Endothelial cell of umbilical vein (primary cell): ENCODE measurements around the gene PLCG2. TPM values are rescaled to one million over a fixed set of nuclear protein-coding genes. Genes with fewer than 3 reads are reported as not detected.

Experiments
- BruUV-seq: library from RNA; stranded (reverse); fragments of 400-500 nt; replicated peaks from 2 replicates; lab custom pipeline; 2021; lab: Mats Ljungman, UMichigan
- CTCF ChIA-PET: fragments of 300-600, 350-600 bp; sonication (Branson Sonifier 250); formaldehyde crosslinking; loops from one replicate; lab custom pipeline; 2021; ENCODE audit warnings: antibody characterized with exemption, inconsistent platforms; lab: Charles Lee
- POLR2A ChIA-PET: fragments of 300-600, 350-600 bp; sonication (Branson Sonifier 250); formaldehyde crosslinking; loops from one replicate; lab custom pipeline; 2021; ENCODE audit warnings: antibody characterized with exemption, inconsistent platforms; lab: Charles Lee
- DNase-seq: peaks from one replicate; pipeline ENCODE4 v3.0.0-alpha.2; 2011; ENCODE audit warnings: low read depth, low spot score
- FAIRE-seq: peaks from 2 replicates; lab custom pipeline; 2011; peaks lifted over from hg19 to GRCh38; lab: Jason Lieb, UNC
- H2AFZ ChIP-seq: 2 replicates; pipeline ENCODE4 v1.6.0; 2012; ENCODE audit warnings: low read depth, low read length, control low read depth, inconsistent platforms
- H3K27ac ChIP-seq: 2 replicates; pipeline ENCODE4 v1.5.1; 2011; ENCODE audit warnings: low read depth, mild to moderate bottlenecking, control low read depth, low read length, moderate library complexity; ENCODE audit not compliant: insufficient read depth
- H3K27me3 ChIP-seq, 2 experiments: 2 replicates each; pipeline versions ENCODE4 v1.6.0 to v1.6.1; 2011; ENCODE audit warnings: low read length in 2 of 2, mixed read lengths in 1 of 2; ENCODE audit not compliant: control insufficient read depth in 2 of 2, insufficient read depth in 2 of 2
- H3K36me3 ChIP-seq, 2 experiments: 2 replicates in 1 of 2; 3 replicates in 1 of 2; pipeline ENCODE4 v1.5.1; 2011; ENCODE audit warnings: low read length in 2 of 2, mild to moderate bottlenecking in 1 of 2, moderate library complexity in 1 of 2; ENCODE audit not compliant: control insufficient read depth in 2 of 2, insufficient read depth in 2 of 2; ENCODE audit errors: extremely low read depth in 1 of 2
- H3K4me1 ChIP-seq: 3 replicates; pipeline ENCODE4 v1.5.1; 2011; ENCODE audit warnings: mild to moderate bottlenecking, low read length; ENCODE audit not compliant: control insufficient read depth, insufficient read depth; ENCODE audit errors: extremely low read depth
- H3K4me2 ChIP-seq: 2 replicates; pipeline ENCODE4 v1.6.1; 2011; ENCODE audit warnings: low read length, control low read depth, mixed read lengths; ENCODE audit not compliant: insufficient read depth
- H3K4me3 ChIP-seq, 3 experiments: fragments of 200-600 bp in 1 of 3; sonication (generic), shearing (Covaris generic) in 1 of 3; replicated peaks in 1 of 3; 2 replicates each; pipeline ENCODE4 v1.5.1; 2011 to 2016; ENCODE audit warnings: control low read depth in 3 of 3, low read length in 3 of 3, mild to moderate bottlenecking in 2 of 3, inconsistent platforms in 1 of 3, low read depth in 1 of 3, moderate library complexity in 1 of 3; ENCODE audit not compliant: insufficient read depth in 1 of 3
- H3K79me2 ChIP-seq: 2 replicates; pipeline ENCODE4 v1.6.0; 2012; ENCODE audit warnings: low read length, inconsistent platforms; ENCODE audit not compliant: control insufficient read depth, insufficient read depth
- H3K9ac ChIP-seq: replicated peaks from 2 replicates; pipeline ENCODE3; 2011; ENCODE audit warnings: low read length, control low read depth; ENCODE audit not compliant: insufficient read depth; ENCODE audit errors: extremely low read depth
- H3K9me1 ChIP-seq: replicated peaks from 3 replicates; pipeline ENCODE4 v1.6.0; 2011; ENCODE audit warnings: mild to moderate bottlenecking, low read length; ENCODE audit not compliant: control insufficient read depth, insufficient read depth; ENCODE audit errors: extremely low read depth
- H3K9me3 ChIP-seq: replicated peaks from 2 replicates; pipeline ENCODE4 v1.5.1; 2012; ENCODE audit warnings: low read length, inconsistent platforms; ENCODE audit not compliant: control insufficient read depth, insufficient read depth
- H4K20me1 ChIP-seq: replicated peaks from 2 replicates; pipeline ENCODE3; 2011; ENCODE audit warnings: mild to moderate bottlenecking, low read length; ENCODE audit not compliant: control insufficient read depth, insufficient read depth; ENCODE audit errors: extremely low read depth
- EZH2 ChIP-seq: IDR thresholded peaks from 2 replicates; pipeline ENCODE4 v1.6.1; 2012; ENCODE audit warnings: borderline replicate concordance, low read depth, mild to moderate bottlenecking, moderate library complexity, low read length, inconsistent platforms; ENCODE audit not compliant: severe bottlenecking
- FOS ChIP-seq: IDR thresholded peaks from 2 replicates; pipeline ENCODE4 v1.6.1; 2011; ENCODE audit warnings: mild to moderate bottlenecking, low read length, moderate library complexity, borderline replicate concordance; ENCODE audit not compliant: insufficient read depth
- GATA2 ChIP-seq: IDR thresholded peaks from 2 replicates; pipeline ENCODE4 v1.7.0; 2011; ENCODE audit warnings: low read depth, mild to moderate bottlenecking, moderate library complexity, mixed read lengths, low read length; ENCODE audit not compliant: insufficient read length, insufficient read depth
- JUN ChIP-seq: IDR thresholded peaks from 2 replicates; pipeline ENCODE4 v1.6.1; 2011; ENCODE audit warnings: borderline replicate concordance, low read depth; ENCODE audit not compliant: insufficient read length, insufficient read depth
- MAX ChIP-seq: IDR thresholded peaks from 2 replicates; pipeline ENCODE4 v1.6.1; 2011; ENCODE audit not compliant: insufficient read depth, insufficient read length
- MYC ChIP-seq: IDR thresholded peaks from one replicate; pipeline ENCODE4 v1.6.1; 2011; ENCODE audit warnings: mild to moderate bottlenecking, low read depth, low read length
- POLR2AphosphoS5 ChIP-seq: IDR thresholded peaks from 2 replicates; pipeline ENCODE4 v1.6.1; 2012; ENCODE audit warnings: low read depth, mild to moderate bottlenecking, control low read depth, low read length, moderate library complexity; ENCODE audit not compliant: insufficient read depth
- dilution Hi-C: fragments of 300-500 bp; cut with MboI; formaldehyde crosslinking; loops from one replicate; pipeline ENCODE4 v1.15.0; 2019; ENCODE audit warnings: low sequenced_read_pairs; ENCODE audit not compliant: extremely low pct_ligation_motif_present
- intact Hi-C: fragments of 100-400 bp; cut with micrococcal nuclease; formaldehyde crosslinking; loops from one replicate; pipeline ENCODE4 v1.10.0; 2022
- polyA plus RNA-seq, 4 experiments: library from polyadenylated mRNA; depleted of rRNA in 3 of 4; stranded (reverse) in 3 of 4; unstranded in 1 of 4; fragments of >200 nt; gene quantifications; 2 replicates each; pipeline versions ENCODE4 v1.2.1 to v1.2.3, GENCODE V29; 2011 to 2012; ENCODE audit warnings: missing spikeins in 1 of 4
- total RNA-seq: library from RNA; stranded (reverse); gene quantifications from 2 replicates; pipeline ENCODE4 v1.2.3, GENCODE V29; 2021

PLCG2 gene
- total and polyA plus RNA-seq, 2 donors (not counting 3 experiments of a cell fraction or from before 2014, with no cell fraction given) = 10.8 to 13.6 TPM

DNA sequence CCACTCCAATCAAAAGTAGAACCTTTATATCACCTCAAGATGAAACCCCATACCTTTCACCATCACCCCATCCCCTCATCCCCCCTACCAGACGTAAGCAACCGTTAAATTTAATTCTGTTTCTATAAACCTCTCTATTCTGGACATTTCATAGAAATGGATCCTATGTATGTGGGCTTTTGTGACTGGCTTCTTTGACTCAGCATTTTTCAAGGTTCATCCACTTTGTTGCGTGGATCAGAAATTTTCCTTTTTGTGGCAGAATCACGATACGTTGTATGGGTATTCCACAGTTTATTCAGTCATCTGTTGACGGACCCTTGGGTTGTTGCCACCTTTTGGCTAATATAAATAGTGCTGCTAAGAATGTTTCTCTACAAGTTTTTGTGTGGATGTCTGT, 8.6 kb downstream of the PLCG2 start:
- FAIRE-seq (no peak), DNase-seq (no peak)
- BruUV-seq = no TSS peak
- H3K9ac ChIP-seq = no peak overlapping the region
- dilution Hi-C loops (no loop called here), intact Hi-C loops (no loop called here)
- no peak for TF ChIP-seq EZH2
- no peak for TF ChIP-seq GATA2
- no peak for TF ChIP-seq POLR2AphosphoS5
- no peak for TF ChIP-seq MYC
- no peak for TF ChIP-seq MAX
- TF ChIP-seq JUN = no peak
- no peaks in the 10 kb centered on the region for H3K36me3 ChIP-seq
- no peaks in the 10 kb centered on the region for H3K9me1 ChIP-seq
- H3K4me1 ChIP-seq = no peaks in the 10 kb centered on the region
- no peaks in the 10 kb centered on the region for H4K20me1 ChIP-seq
- CTCF ChIA-PET = no interaction called here
- no peak overlapping the region for H2AFZ ChIP-seq
- no peaks in the 10 kb centered on the region for H3K9me3 ChIP-seq
- no peaks in the 10 kb centered on the region for H3K27me3 ChIP-seq
- H3K79me2 ChIP-seq = no peaks in the 10 kb centered on the region
- H3K27ac ChIP-seq = no peak overlapping the region
- POLR2A ChIA-PET = no interaction called here
- no peak overlapping the region for H3K4me3 ChIP-seq
- H3K4me2 ChIP-seq = no peak overlapping the region

GRCh38 chr16:81790277-81790676, 11.2 kb downstream of the PLCG2 start:
- POLR2A ChIA-PET = no interaction called here
- no TSS peak for BruUV-seq
- DNase-seq (no peak), FAIRE-seq (no peak)
- no peaks in the 10 kb centered on the region for H3K79me2 ChIP-seq
- H2AFZ ChIP-seq = no peak overlapping the region
- intact Hi-C loops = no loop called here
- no peak overlapping the region for H3K4me2 ChIP-seq
- no peak for TF ChIP-seq FOS
- no peaks in the 10 kb centered on the region for H3K4me1 ChIP-seq
- no peaks in the 10 kb centered on the region for H3K27me3 ChIP-seq
- CTCF ChIA-PET = no interaction called here
- H3K27ac ChIP-seq = no peak overlapping the region
- H3K9me3 ChIP-seq = no peaks in the 10 kb centered on the region
- no peaks in the 10 kb centered on the region for H4K20me1 ChIP-seq
- H3K36me3 ChIP-seq = no peaks in the 10 kb centered on the region
- H3K4me3 ChIP-seq = no peak overlapping the region
- dilution Hi-C loops = no loop called here
- H3K9ac ChIP-seq = no peak overlapping the region
- H3K9me1 ChIP-seq = no peaks in the 10 kb centered on the region
